GM23248 (cell line): Measurements from ENCODE around the gene RHOT2.

Experiments
- EZH2 ChIP-seq: fragments of 200-600 bp; sonication (generic); IDR thresholded peaks from 2 replicates; pipeline ENCODE4 v1.6.1; 2018; ENCODE audit warnings: antibody characterized with exemption, mild to moderate bottlenecking; ENCODE audit not compliant: insufficient read depth, poor library complexity, severe bottlenecking
- EZH2phosphoT487 ChIP-seq: fragments of 200-600 bp; sonication (generic); IDR thresholded peaks from 2 replicates; pipeline ENCODE4 v1.6.1; 2018; ENCODE audit warnings: antibody characterized with exemption, moderate library complexity, mild to moderate bottlenecking, low read depth; ENCODE audit not compliant: insufficient read depth

- no peak for TF ChIP-seq EZH2phosphoT487
- TF ChIP-seq EZH2: no peak
These were observed 16.3 kb downstream of the RHOT2 start, which contains the start of gene JMJD8 for GRCh38 chr16:684071-684794.
